Prostate gland (tissue), 2 donors: ENCODE data around the gene PHOX2A. TPM values are rescaled to one million over a fixed set of nuclear protein-coding genes. Genes with fewer than 3 reads are reported as not detected.
"Not testable (repeated sequence)": the region's sequence is repeated elsewhere in the genome, so short reads cannot be mapped to it uniquely, and the experiment has no call there.

Source experiments
- DNase-seq: peaks from one replicate; pipeline ENCODE4 v3.0.0-alpha.2; 2019; ENCODE audit warnings: low spot score
- H3K27ac ChIP-seq, 2 donors: fragments of 200-600 bp; sonication (generic); 2 replicates each; pipeline ENCODE4 v1.5.1; 2017 to 2019
- H3K27me3 ChIP-seq: fragments of 200-600 bp; sonication (generic); replicated peaks from 2 replicates; pipeline ENCODE4 v1.5.1; 2019; ENCODE audit not compliant: insufficient read depth
- H3K36me3 ChIP-seq, 2 donors: fragments of 200-600 bp; sonication (generic); 1 replicate in 1 of 2; 2 replicates in 1 of 2; pipeline versions ENCODE4 v1.5.1 to v1.8.1; 2017 to 2019
- H3K4me1 ChIP-seq: fragments of 200-600 bp; sonication (generic); replicated peaks from 2 replicates; pipeline ENCODE4 v1.5.1; 2019
- H3K4me3 ChIP-seq, 2 donors: fragments of 200-600 bp; sonication (generic); 2 replicates each; pipeline ENCODE4 v1.5.1; 2017 to 2019
- H3K9me3 ChIP-seq: fragments of 200-600 bp; sonication (generic); 2 replicates; pipeline ENCODE4 v1.5.1; 2017
- POLR2A ChIP-seq: fragments of 450-650 bp; IDR thresholded peaks from one replicate; pipeline ENCODE4 v1.6.1; 2016; ENCODE audit warnings: antibody characterized with exemption, mild to moderate bottlenecking
- POLR2AphosphoS5 ChIP-seq: sonication (generic); formaldehyde crosslinking; IDR thresholded peaks from one replicate; pipeline ENCODE4 v1.6.1; 2017; ENCODE audit warnings: antibody characterized with exemption
- WGBS: methylation state at CpG from one replicate; pipeline ENCODE4 v1.1.5; 2018; 5-methylcytosine and 5-hydroxymethylcytosine counted together
- intact Hi-C: fragments of 100-400 bp; cut with DNase I; formaldehyde crosslinking; loops from one replicate; pipeline ENCODE4 v1.14.2; 2022
- total RNA-seq, 2 donors: library from RNA; depleted of rRNA; stranded (reverse); fragments of >200 nt; gene quantifications; one replicate each; pipeline ENCODE4 v1.1.0, GENCODE V29; 2016
- TF ChIP-seq, protein P1 (sequence below), 4 experiments: fragments of 200-600 bp in 2 of 4; fragments of 450-650 bp in 2 of 4; sonication (generic) in 2 of 4; IDR thresholded peaks; 1 replicate in 3 of 4; 2 replicates in 1 of 4; pipeline ENCODE4 v1.5.1; 2016 to 2019; ENCODE audit warnings: antibody characterized with exemption in 4 of 4, mild to moderate bottlenecking in 2 of 4, moderate library complexity in 2 of 4

The PHOX2A gene
- total RNA-seq, 2 donors from 2014 or later = 0.40 TPM; not detected in 1

DNA sequence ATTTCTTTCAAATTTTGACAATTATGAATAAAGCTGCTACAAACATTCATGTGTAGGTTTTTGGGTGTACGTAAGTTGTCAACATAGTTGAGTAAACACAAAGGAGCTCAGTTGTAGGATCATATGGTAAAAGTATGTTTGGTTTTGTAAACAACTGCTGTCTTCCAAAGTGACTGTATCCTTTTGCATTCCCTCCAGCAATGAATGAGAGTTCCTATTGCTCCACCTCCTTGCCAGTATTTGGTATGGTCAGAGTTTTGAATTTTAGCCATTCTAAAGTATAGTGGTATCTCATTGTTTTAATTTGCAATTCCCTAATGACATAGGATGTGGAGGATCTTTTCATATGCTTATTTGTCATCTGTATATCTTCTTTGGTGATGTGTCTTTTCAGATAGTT is 28.0 kb upstream of the PHOX2A start:
- H3K9me3 ChIP-seq = no peaks in the 10 kb centered on the region
- H3K4me1 ChIP-seq = no peaks in the 10 kb centered on the region
- no peak overlapping the region for H3K4me3 ChIP-seq
- no peak overlapping the region for H3K27ac ChIP-seq
- TF ChIP-seq POLR2AphosphoS5 (no peak), POLR2A (no peak)
- no peaks in the 10 kb centered on the region for H3K27me3 ChIP-seq
- no peak for DNase-seq
- no peaks in the 10 kb centered on the region for H3K36me3 ChIP-seq
- intact Hi-C loops = no loop called here
- 68% methylated on average over 1 of the region's 1 CpG for WGBS

- DNase-seq = no peak
- Histone ChIP-seq H3K36me3 (no peaks in the 10 kb centered on the region), H3K27me3 (peaks cover 2% of the 10 kb centered on the region), H3K27ac (no peak overlapping the region), H3K9me3 (no peaks in the 10 kb centered on the region), H3K4me1 (no peaks in the 10 kb centered on the region), H3K4me3 (no peak overlapping the region)
- TF ChIP-seq, protein P1, sequence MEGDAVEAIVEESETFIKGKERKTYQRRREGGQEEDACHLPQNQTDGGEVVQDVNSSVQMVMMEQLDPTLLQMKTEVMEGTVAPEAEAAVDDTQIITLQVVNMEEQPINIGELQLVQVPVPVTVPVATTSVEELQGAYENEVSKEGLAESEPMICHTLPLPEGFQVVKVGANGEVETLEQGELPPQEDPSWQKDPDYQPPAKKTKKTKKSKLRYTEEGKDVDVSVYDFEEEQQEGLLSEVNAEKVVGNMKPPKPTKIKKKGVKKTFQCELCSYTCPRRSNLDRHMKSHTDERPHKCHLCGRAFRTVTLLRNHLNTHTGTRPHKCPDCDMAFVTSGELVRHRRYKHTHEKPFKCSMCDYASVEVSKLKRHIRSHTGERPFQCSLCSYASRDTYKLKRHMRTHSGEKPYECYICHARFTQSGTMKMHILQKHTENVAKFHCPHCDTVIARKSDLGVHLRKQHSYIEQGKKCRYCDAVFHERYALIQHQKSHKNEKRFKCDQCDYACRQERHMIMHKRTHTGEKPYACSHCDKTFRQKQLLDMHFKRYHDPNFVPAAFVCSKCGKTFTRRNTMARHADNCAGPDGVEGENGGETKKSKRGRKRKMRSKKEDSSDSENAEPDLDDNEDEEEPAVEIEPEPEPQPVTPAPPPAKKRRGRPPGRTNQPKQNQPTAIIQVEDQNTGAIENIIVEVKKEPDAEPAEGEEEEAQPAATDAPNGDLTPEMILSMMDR (IDR thresholded peaks at IDR 0.05) = no peak
- TF ChIP-seq POLR2AphosphoS5 (no peak), POLR2A (no peak)
- WGBS = 67% methylated on average over 2 of the region's 2 CpGs
- intact Hi-C loops = no loop called here
Observed at GRCh38 chr11:72267956-72268617, 24.1 kb upstream of the PHOX2A start.

GRCh38 chr11:72266960-72267359 is 23.0 kb upstream of the PHOX2A start:
- H3K27ac ChIP-seq, H3K4me3 ChIP-seq, H3K9me3 ChIP-seq, intact Hi-C loops, H3K27me3 ChIP-seq, H3K36me3 ChIP-seq, H3K4me1 ChIP-seq, DNase-seq: not testable (repeated sequence)
- WGBS = 86% methylated on average over 5 of the region's 5 CpGs

- intact Hi-C loops = no loop called here
- TF ChIP-seq, protein P1 (IDR thresholded peaks at IDR 0.05) = no peak
- no peak for TF ChIP-seq POLR2A
- no peak overlapping the region for H3K27ac ChIP-seq
- H3K36me3 ChIP-seq = no peaks in the 10 kb centered on the region
- no peaks in the 10 kb centered on the region for H3K9me3 ChIP-seq
- no peak overlapping the region for H3K4me3 ChIP-seq
- no peaks in the 10 kb centered on the region for H3K4me1 ChIP-seq
- H3K27me3 ChIP-seq = peaks cover 2% of the 10 kb centered on the region
- no peak for DNase-seq
Observed at GRCh38 chr11:72265951-72266350, 22.0 kb upstream of the PHOX2A start.

DNA sequence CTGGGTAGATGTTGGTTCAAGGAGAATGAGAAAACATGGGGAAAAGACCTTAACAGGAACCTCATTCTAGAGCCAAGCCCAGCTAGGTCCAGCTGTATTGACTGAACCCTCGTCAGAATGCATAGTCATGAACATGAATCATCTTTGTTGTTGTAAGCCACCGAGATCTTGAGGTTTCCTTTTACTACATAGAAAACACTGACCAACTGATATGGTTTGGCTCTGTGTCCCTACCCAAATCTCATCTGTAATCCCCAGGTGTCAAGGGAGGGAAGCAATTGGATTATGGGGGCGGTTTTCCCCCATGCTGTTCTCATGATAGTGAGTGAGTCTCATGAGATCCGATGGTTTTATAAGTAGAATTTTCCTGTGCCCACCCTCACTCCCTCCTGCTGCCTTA is 19.4 kb upstream of the PHOX2A start:
- H3K4me3 ChIP-seq = no peak overlapping the region
- peaks cover 2% of the 10 kb centered on the region for H3K27me3 ChIP-seq
- H3K9me3 ChIP-seq = no peaks in the 10 kb centered on the region
- no peaks in the 10 kb centered on the region for H3K4me1 ChIP-seq
- intact Hi-C loops = no loop called here
- no peak for DNase-seq
- WGBS = 63% methylated on average over 4 of the region's 4 CpGs
- H3K36me3 ChIP-seq = no peaks in the 10 kb centered on the region
- H3K27ac ChIP-seq = no peak overlapping the region
- TF ChIP-seq, protein P1 (IDR thresholded peaks at IDR 0.05) = no peak
- no peak for TF ChIP-seq POLR2A
- no peak for TF ChIP-seq POLR2AphosphoS5

- no peaks in the 10 kb centered on the region for H3K27me3 ChIP-seq
- H3K9me3 ChIP-seq = no peaks in the 10 kb centered on the region
- WGBS = 41% methylated on average over 5 of the region's 5 CpGs
- no peak for DNase-seq
- H3K4me3 ChIP-seq = no peak overlapping the region
- TF ChIP-seq, protein P1 (IDR thresholded peaks at IDR 0.05) = no peak
- TF ChIP-seq POLR2A = no peak
- TF ChIP-seq POLR2AphosphoS5 = no peak
- H3K4me1 ChIP-seq = no peaks in the 10 kb centered on the region
- intact Hi-C loops = no loop called here
- H3K36me3 ChIP-seq = no peaks in the 10 kb centered on the region
- no peak overlapping the region for H3K27ac ChIP-seq
Observed at GRCh38 chr11:72260574-72260973, 16.6 kb upstream of the PHOX2A start.
